ENCODE results near the gene GPR62. TPM values are rescaled to one million over a fixed set of nuclear protein-coding genes. Genes with fewer than 3 reads are reported as not detected.

Gene GPR62
- total and polyA plus RNA-seq, 9 donors, result 0.15 to 0.83 (median 0.30) TPM

DNA sequence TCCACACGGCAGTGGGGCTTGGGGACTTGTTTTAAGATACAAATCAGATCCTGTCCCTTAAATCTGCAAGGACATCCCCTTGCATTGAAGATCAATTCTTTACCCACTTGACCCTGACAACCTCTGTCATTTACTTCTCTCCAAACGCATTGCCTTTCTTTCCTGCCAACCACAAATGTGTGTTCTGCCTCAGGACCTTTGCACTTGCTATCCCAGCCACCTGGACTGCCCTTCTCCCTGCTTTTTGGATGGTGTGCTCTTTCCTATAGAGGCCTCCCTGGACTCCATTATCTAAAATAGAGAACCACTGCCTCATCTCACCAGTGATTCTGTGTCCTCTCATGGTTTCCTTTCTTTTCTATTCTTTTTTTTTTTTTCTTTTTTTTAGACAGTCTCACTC, 42.0 kb downstream of the GPR62 start:
- Histone ChIP-seq H3K4me3 (no peak overlapping the region), H3K4me1 (ENCODE audit: insufficient read depth) (peaks cover 6% of the 10 kb centered on the region), H3K9me3 (no peaks in the 10 kb centered on the region), H3K27me3 (no peaks in the 10 kb centered on the region), H3K27ac (no peak overlapping the region), H3K36me3 (no peaks in the 10 kb centered on the region)
- no peak for DNase-seq
- intact Hi-C loops (cut with DNase I), result loop anchor here in 2 of 4 donors (2.0 kb wide), 2 partner anchors 60 to 148 kb away; partner anchors contain the start of gene DUSP7 (in 1 of the 2)
- TF ChIP-seq EP300 (IDR thresholded peaks at IDR 0.05), result no peak
- TF ChIP-seq POLR2A (IDR thresholded peaks at IDR 0.05), result no peak
- TF ChIP-seq, protein P1, sequence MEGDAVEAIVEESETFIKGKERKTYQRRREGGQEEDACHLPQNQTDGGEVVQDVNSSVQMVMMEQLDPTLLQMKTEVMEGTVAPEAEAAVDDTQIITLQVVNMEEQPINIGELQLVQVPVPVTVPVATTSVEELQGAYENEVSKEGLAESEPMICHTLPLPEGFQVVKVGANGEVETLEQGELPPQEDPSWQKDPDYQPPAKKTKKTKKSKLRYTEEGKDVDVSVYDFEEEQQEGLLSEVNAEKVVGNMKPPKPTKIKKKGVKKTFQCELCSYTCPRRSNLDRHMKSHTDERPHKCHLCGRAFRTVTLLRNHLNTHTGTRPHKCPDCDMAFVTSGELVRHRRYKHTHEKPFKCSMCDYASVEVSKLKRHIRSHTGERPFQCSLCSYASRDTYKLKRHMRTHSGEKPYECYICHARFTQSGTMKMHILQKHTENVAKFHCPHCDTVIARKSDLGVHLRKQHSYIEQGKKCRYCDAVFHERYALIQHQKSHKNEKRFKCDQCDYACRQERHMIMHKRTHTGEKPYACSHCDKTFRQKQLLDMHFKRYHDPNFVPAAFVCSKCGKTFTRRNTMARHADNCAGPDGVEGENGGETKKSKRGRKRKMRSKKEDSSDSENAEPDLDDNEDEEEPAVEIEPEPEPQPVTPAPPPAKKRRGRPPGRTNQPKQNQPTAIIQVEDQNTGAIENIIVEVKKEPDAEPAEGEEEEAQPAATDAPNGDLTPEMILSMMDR (IDR thresholded peaks at IDR 0.05), result no peak
- 56 to 64% (median 59%) methylated on average over 2 of the region's 2 CpGs for WGBS, 3 donors

DNA sequence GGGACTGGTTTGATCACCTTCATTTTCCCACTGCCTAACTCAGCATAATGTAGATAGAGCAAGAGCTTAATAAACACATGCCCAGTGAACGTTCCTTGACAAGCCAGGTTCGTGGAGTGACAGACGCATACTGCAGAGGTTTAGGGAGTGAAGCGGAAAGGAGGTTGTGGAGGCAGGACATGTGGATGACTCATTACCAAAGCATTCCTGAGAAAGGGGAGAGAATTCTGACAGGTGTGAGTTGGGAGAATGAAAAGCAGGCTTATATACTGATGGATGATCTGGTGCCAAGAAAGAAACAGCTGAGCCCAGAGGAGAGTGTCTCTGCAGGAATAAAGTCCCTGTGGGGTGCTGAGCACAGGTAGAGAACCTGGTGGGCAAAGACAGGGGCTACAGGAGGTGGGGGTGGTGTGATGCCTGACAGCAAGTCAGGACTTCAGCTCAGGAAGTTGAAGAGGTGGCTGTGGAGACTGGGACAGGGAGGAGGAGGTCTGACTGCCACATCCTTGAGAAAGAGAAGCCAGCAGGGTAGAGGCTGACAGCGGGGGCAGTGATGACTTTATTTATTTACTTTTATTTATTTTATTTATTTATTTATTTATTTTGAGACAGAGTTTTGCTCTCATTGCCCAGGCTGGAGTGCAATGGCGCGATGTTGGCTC, 42.9 kb downstream of the GPR62 start:
- TF ChIP-seq EP300 (IDR thresholded peaks at IDR 0.05) (no peak), POLR2A (IDR thresholded peaks at IDR 0.05) (no peak)
- TF ChIP-seq, protein P1 (IDR thresholded peaks at IDR 0.05), result no peak
- no peak overlapping the region for H3K27ac ChIP-seq
- 42 to 44% (median 42%) methylated on average over 7 of the region's 7 CpGs for WGBS, 3 donors
- DNase-seq, result no peak
- no peak overlapping the region for H3K4me3 ChIP-seq
- H3K27me3 ChIP-seq, result no peaks in the 10 kb centered on the region
- H3K36me3 ChIP-seq, result no peaks in the 10 kb centered on the region
- intact Hi-C loops (cut with DNase I), result loop anchor here in 2 of 4 donors (2.0 kb wide), 2 partner anchors 59 to 147 kb away; partner anchors contain the start of gene DUSP7 (in 1 of the 2)
- H3K9me3 ChIP-seq, result no peaks in the 10 kb centered on the region
- H3K4me1 ChIP-seq (ENCODE audit: insufficient read depth), result peaks cover 6% of the 10 kb centered on the region

DNA sequence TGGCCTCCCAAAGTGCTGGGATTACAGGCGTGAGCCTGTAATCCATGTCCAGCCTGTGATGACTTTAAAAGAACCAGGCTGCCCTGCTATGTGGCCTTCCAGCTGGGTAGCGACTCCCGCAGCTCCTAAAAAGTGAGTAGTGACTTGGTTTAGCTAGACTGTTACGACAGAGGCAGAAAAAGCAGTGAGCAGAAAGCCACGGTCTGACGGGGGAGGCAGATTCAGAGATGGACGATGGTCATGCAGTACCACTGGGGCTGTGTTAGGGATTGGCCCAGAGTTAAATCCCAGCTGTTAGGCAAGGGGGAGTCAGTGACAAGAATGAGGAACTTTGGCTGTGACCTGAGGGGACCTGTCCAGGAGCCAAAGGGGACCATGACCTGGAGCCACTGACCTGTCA, 43.6 kb downstream of the GPR62 start:
- WGBS, 3 donors, result 51 to 58% (median 56%) methylated on average over 7 of the region's 7 CpGs
- Histone ChIP-seq H3K9me3 (no peaks in the 10 kb centered on the region), H3K27ac (no peak overlapping the region), H3K4me1 (ENCODE audit: insufficient read depth) (peaks cover 6% of the 10 kb centered on the region), H3K27me3 (no peaks in the 10 kb centered on the region), H3K4me3 (no peak overlapping the region), H3K36me3 (no peaks in the 10 kb centered on the region)
- intact Hi-C loops (cut with DNase I), result no loop called here
- DNase-seq, result no peak
- TF ChIP-seq EP300 (IDR thresholded peaks at IDR 0.05), result no peak
- TF ChIP-seq, protein P1 (IDR thresholded peaks at IDR 0.05), result no peak
- no peak for TF ChIP-seq POLR2A (IDR thresholded peaks at IDR 0.05)

DNA sequence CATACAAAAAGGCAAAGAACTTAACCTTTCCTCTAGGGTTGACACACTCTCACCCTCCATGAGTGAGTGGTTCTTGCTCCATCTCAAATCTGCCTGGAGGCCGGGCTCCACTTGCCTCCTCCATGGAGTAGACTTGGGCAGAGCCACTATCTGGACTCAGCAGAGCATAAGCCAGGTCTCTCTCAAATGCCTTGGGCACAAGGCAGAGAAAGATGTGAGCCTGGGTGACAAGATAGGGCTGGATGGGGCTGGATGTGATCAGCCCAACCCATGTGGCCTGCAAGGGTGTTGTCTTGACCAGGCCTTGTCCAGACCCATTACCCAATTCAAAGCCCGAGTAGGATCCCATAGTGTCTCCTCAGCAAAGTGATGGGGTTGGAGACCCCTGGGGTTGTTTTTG, 44.7 kb downstream of the GPR62 start:
- no peaks in the 10 kb centered on the region for H3K27me3 ChIP-seq
- 74 to 78% (median 77%) methylated on average over 2 of the region's 2 CpGs for WGBS, 3 donors
- intact Hi-C loops (cut with DNase I), result loop anchor here (5.0 kb wide), 5 partner anchors 57 to 337 kb away; partner anchors contain the start of gene DUSP7 (in 1 of the 4)

More for the DNA sequence above, 44.7 kb downstream of the GPR62 start:
- Histone ChIP-seq H3K36me3 (no peaks in the 10 kb centered on the region), H3K4me3 (no peak overlapping the region), H3K4me1 (ENCODE audit: insufficient read depth) (peaks cover 2% of the 10 kb centered on the region), H3K27ac (no peak overlapping the region), H3K9me3 (no peaks in the 10 kb centered on the region)
- TF ChIP-seq, protein P1 (IDR thresholded peaks at IDR 0.05), result no peak
- no peak for TF ChIP-seq EP300 (IDR thresholded peaks at IDR 0.05)
- TF ChIP-seq POLR2A (IDR thresholded peaks at IDR 0.05), result no peak
- no peak for DNase-seq
